Progenitor cell of endocrine pancreas (in vitro differentiated cells): Measurements from ENCODE around the gene KRT2. TPM values are rescaled to one million over a fixed set of nuclear protein-coding genes. Genes with fewer than 3 reads are reported as not detected.

Experiments used
- DNase-seq: peaks from one replicate; pipeline ENCODE4 v3.0.0; 2021; ENCODE audit warnings: low spot score; ENCODE audit not compliant: unreplicated experiment
- H3K27ac Mint-ChIP-seq: 2 replicates; pipeline ENCODE4 v1.8.0; 2021; ENCODE audit warnings: mild to moderate bottlenecking, moderate library complexity, mixed read lengths
- H3K27me3 Mint-ChIP-seq: 2 replicates; pipeline ENCODE4 v1.8.0; 2021; ENCODE audit warnings: mixed read lengths
- H3K36me3 Mint-ChIP-seq: 2 replicates; pipeline ENCODE4 v1.8.0; 2022; ENCODE audit warnings: mixed read lengths; ENCODE audit not compliant: insufficient read depth
- H3K4me1 Mint-ChIP-seq: 2 replicates; pipeline ENCODE4 v1.8.0; 2021; ENCODE audit warnings: low read depth, mixed read lengths
- H3K4me3 Mint-ChIP-seq: 2 replicates; pipeline ENCODE4 v1.8.0; 2021; ENCODE audit warnings: low read depth, mild to moderate bottlenecking, moderate library complexity, mixed read lengths
- H3K9me3 Mint-ChIP-seq: 2 replicates; pipeline ENCODE4 v1.8.0; 2021; ENCODE audit warnings: low read depth, mixed read lengths
- CTCF ChIP-seq: fragments of 200-600 bp; sonication (generic); IDR thresholded peaks from one replicate; pipeline ENCODE4 v1.5.0; 2021; ENCODE audit warnings: antibody characterized with exemption, mild to moderate bottlenecking; ENCODE audit not compliant: unreplicated experiment
- total RNA-seq: library from RNA; stranded (reverse); gene quantifications from 2 replicates; pipeline ENCODE4 v1.2.1, GENCODE V29; 2021

The KRT2 gene
- total RNA-seq, 1 donor from 2014 or later, result not detected

GRCh38 chr12:52628841-52629240 is 23.2 kb downstream of the KRT2 start:
- Mint-ChIP-seq H3K27me3 (peaks cover 56% of the 10 kb centered on the region), H3K27ac (no peak overlapping the region), H3K36me3 (no peaks in the 10 kb centered on the region), H3K4me1 (no peaks in the 10 kb centered on the region), H3K4me3 (no peak overlapping the region), H3K9me3 (no peaks in the 10 kb centered on the region)
- DNase-seq, result no peak
- TF ChIP-seq CTCF, result no peak

GRCh38 chr12:52628111-52628507 is 23.9 kb downstream of the KRT2 start:
- Mint-ChIP-seq H3K36me3 (no peaks in the 10 kb centered on the region), H3K4me1 (no peaks in the 10 kb centered on the region), H3K27ac (no peak overlapping the region), H3K4me3 (no peak overlapping the region), H3K9me3 (no peaks in the 10 kb centered on the region), H3K27me3 (peaks cover 52% of the 10 kb centered on the region)
- no peak for TF ChIP-seq CTCF
- no peak for DNase-seq

GRCh38 chr12:52627395-52628110 is 24.5 kb downstream of the KRT2 start:
- H3K27ac Mint-ChIP-seq, result no peak overlapping the region
- H3K36me3 Mint-ChIP-seq, result no peaks in the 10 kb centered on the region
- no peak for TF ChIP-seq CTCF
- H3K4me3 Mint-ChIP-seq, result no peak overlapping the region
- no peak for DNase-seq
- H3K4me1 Mint-ChIP-seq, result no peaks in the 10 kb centered on the region
- H3K9me3 Mint-ChIP-seq, result no peaks in the 10 kb centered on the region
- peaks cover 54% of the 10 kb centered on the region for H3K27me3 Mint-ChIP-seq

- no peak for DNase-seq
- Mint-ChIP-seq H3K27ac (no peak overlapping the region), H3K27me3 (peaks cover 35% of the 10 kb centered on the region), H3K9me3 (no peaks in the 10 kb centered on the region), H3K4me3 (no peak overlapping the region), H3K4me1 (no peaks in the 10 kb centered on the region), H3K36me3 (no peaks in the 10 kb centered on the region)
- TF ChIP-seq CTCF, result no peak
These were observed 29.7 kb downstream of the KRT2 start for GRCh38 chr12:52622349-52622748.

- Mint-ChIP-seq H3K4me3 (no peak overlapping the region), H3K9me3 (no peaks in the 10 kb centered on the region), H3K27me3 (peaks cover 49% of the 10 kb centered on the region), H3K4me1 (no peaks in the 10 kb centered on the region), H3K27ac (no peak overlapping the region), H3K36me3 (no peaks in the 10 kb centered on the region)
- no peak for TF ChIP-seq CTCF
- no peak for DNase-seq
These were observed 33.1 kb downstream of the KRT2 start for GRCh38 chr12:52618866-52619265.
